GM18511 (cell line): ENCODE results near the gene STIL.
"Not testable (repeated sequence)": the region's sequence is repeated elsewhere in the genome, so short reads cannot be mapped to it uniquely, and the experiment has no call there.

Source experiments
- ATAC-seq: cut with Tn5 transposase; IDR thresholded peaks from one replicate; pipeline ENCODE4 v1.9.1; 2021; ENCODE audit warnings: mild to moderate bottlenecking, moderate library complexity; ENCODE audit not compliant: unreplicated experiment

Gene STIL

GRCh38 chr1:47313915-47314664 is at the start of gene STIL:
Gene STIL (minus strand): TSS chr1:47314147. CDS start chr1:47310319, 3,828 bp downstream.
- peak; percentile 97 for ATAC-seq

DNA sequence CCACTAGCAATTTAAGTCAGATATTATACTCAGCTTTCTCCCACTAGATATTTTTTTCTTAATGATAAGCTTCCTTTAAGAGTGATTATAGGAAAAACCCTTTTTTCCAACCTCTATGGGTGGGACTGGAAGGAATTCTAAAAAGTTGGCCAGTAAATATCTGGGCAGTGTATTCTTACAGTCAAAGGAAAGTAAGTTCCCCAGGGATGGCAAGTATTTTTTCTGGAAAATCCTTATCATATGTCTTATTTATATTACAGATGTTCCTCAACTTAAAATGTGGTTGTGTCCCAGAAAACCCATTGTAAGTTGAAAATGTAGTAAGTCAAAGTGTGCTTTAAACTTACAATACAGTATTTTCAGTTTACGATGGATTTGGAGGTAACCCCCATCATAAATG is 48.9 kb upstream of the STIL start:
- ATAC-seq: no peak

GRCh38 chr1:47361380-47361779 is 47.4 kb upstream of the STIL start:
- no peak for ATAC-seq

- peak; percentile 92 for ATAC-seq
Observed at GRCh38 chr1:47351305-47351704, 37.4 kb upstream of the STIL start.

DNA sequence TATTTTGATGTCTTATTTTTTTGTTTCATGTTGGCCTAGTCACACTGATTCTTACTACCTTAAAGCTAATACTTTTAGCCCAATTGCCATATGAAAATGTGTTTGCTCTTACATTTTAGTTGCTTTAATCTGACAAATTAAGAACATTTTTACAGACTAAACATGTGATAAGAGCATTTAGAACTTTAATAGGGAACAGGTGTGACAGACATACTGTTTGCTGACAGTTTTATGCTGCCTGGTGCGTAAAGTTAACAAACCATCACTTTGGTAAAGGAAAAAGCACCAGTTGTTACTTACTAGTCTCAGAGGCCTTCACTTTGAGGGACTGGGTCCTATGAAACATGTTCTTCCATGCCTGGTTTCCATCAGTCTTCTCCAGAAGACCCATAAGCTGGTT is 34.3 kb upstream of the STIL start:
- ATAC-seq: no peak

DNA sequence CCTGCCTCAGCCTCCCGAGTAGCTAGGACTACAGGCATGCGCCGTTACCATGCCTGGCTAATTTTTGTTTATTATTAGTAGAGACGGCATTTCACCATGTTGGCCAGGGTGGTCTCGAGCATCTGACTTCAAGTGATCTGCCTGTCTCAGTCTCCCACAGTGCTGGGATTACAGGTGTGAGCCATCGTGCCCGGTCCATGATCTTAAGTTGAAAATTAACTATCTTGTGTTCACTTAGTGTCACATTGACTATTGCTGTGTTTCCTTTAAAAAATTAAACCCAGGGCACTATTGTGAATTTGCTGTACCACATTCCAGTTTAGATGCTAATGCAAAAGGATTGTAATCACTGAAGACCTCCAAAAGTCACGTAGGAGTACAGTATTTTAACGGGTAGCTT is 33.8 kb upstream of the STIL start:
- no peak for ATAC-seq

GRCh38 chr1:47346979-47347378 is 33.0 kb upstream of the STIL start:
- ATAC-seq: not testable (repeated sequence)

GRCh38 chr1:47340227-47340626 is 26.3 kb upstream of the STIL start:
- no peak for ATAC-seq

- no peak for ATAC-seq
Observed at GRCh38 chr1:47338249-47339077, 24.5 kb upstream of the STIL start.

DNA sequence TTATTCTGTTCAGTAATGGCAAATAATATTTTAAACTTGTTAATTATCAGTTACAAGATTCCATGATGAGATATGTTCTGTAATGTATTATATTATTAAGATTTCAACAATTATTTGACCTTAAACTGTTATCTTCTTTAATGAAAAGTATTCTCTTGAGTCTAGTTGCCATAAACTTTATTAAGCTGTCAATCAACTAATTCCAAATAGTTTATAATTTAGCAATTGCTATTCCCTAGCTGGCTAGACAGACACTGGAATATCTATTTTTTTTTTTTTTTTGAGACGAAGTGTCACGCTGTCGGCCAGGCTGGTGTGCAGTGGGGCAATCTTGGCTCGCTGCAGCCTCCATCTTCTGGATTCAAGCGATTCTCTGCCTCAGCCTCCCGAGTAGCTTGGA is 23.4 kb upstream of the STIL start:
- no peak for ATAC-seq

DNA sequence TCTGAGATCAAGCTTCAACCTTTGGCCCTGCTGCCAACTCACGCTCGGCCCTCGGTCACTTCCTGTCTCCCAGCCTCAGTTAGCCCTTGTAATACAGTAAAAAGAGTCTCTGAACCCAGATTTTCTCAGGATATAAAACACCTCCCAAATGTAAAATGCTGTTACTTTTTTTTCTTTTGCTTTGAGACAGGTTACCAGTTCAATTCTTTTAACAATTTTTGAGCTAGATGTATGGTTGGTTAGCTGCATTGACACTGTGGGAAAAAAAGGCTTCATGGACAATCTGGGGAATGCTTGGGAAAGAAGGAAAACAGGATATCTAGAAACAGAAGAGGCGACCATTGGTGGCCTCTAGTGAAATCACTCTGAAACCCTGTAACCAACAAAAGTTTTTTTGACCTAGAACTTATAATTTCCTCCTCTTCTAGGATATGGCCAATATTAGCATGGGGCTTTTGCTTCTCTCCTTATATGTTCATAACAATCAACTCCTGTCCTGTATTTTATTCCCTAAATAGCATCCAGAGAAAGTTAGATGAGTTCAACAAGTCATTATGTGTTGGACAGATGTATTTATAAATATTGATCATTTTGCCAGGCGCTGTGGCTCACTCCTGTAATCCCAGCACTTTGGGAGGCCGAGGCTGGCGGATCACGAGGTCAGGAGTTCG is 21.0 kb upstream of the STIL start:
- ATAC-seq: no peak

GRCh38 chr1:47333922-47334764 is 20.2 kb upstream of the STIL start:
- ATAC-seq: peak; percentile 87

DNA sequence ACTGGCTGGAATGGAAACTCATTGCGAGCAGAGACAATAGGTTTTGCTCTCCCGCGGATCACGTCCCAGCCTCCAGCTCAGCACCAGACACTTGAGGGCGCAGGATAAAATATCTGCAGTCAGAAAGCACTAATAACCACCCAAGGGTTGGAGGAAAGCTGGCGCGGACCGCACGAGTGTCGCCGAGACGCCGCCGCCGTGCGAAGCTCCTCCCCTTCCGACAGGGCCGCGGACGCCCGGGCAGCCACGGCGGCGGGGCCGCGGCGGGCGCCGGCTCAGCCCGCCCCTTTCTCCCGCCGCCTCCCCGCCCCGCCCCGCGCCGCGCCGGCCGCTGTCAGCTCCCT is 19.6 kb upstream of the STIL start, which contains the start of gene CMPK1:
Gene CMPK1, plus strand, starts transcription at position 213 of the 344 bp plus-strand sequence. CDS start 156 bp downstream, outside the sequence.
- peak; percentile 80 for ATAC-seq

DNA sequence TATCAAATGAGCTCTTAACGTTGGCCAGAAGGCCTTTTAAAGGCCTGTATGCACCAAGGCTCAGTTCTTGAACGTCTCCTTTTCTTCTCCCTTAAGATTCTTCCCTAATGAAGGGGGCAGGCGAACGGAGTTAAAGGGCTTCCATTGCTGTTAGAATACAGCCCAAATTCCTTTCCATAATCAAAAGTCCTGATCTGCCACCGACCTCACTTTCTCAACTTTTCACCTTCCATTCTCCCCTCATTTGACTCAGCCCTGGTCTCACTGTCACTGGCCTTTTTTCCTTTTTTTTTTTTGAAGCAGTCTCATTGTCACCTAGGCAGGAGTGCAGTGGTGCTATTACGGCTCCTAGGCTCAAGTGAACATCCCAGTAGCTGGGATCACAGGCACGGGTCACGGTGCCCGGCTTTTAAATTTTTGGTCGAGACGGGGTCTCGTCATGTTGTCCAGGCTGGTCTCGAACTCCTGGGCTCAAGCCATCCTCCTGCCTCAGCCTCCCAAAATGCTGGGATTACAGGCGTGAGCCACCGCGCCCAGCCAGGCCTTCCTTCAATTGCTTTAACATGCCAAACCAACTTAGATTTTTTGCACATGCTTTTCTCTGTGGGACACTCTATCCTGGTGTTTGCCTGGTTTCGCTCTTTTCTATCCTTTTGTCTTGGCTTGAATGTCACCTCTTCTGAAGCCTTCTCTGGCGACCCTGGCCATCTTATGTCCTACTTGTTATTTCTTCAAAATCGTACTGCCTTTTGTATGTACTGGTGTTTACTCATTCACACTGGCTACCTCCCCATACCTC is 19.0 kb upstream of the STIL start:
- no peak for ATAC-seq

- no peak for ATAC-seq
Observed at GRCh38 chr1:47331875-47332274, 17.9 kb upstream of the STIL start.

DNA sequence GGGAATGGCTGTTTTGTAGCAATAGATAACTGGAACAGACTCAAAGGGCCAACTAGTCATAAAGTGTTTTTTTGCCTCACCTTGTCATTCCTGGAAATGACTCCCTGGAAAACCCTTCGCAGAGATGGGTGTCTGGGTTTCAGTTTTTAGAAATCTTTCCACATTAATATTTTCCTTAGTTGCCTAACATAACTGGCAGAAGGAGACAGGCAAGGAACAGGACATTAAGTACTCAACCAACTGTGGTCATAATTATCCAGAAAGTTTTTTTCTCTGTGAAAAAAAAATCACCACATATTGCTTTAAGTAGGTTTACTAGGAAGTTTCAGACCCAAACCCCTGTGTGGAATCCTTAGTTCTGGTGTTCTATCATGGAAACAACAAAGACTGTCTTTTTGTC is 16.3 kb upstream of the STIL start:
- no peak for ATAC-seq

DNA sequence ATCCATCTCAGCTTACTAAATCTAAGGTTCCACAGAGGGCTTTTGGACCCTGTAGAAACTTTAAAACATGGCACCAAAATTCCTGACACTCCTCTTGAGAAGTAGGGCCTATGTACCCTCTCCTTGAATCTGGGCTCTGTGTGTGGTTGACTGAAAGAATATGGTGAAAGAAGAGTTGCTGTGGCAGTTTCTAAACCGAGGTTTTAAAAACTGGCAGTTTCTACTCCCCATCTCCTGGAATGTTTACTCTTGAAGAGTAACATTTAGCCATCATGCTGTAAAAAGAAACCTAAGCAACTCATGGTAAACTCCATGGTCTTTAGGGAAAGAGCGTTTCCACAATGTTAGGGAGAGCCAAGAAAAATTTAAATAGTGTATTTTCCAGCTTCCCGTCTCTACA is 15.0 kb upstream of the STIL start:
- ATAC-seq: no peak

DNA sequence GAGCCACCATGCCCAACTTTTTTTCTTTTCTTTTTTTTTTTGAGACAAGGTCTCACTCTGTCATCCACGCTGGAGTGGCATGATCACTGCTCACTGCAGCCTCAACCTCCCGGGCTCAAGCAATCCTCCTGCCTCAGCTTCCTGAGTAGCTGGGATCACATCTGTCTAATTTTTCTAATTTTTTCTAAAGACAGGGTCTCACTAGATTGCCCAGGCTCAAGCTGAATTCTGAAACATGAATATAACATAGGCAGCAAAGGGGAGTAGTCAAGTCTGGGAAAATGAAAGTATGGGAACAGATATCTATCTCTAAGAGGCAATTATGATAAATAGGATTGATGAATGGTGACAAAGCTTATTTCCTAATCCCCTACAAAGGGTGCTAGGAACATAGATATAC is 12.3 kb upstream of the STIL start:
- ATAC-seq: no peak

DNA sequence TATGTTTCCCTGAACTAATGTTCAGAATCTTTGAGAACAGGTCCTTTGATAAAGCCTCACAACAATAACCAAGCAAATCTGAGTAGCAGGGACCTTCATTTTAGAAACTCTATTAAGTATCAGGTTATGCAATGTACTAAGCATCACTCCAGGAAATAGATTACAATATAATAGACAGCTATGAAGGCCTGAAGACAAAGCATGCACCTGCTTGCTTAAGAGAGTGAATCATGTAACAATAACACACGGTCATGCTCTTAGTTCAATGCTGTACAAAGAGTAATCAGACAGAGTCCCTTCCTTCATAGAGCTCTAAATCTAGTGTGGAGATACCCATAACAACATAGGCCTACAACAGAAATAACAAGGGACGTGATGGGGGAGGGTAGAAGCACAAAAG is 11.6 kb upstream of the STIL start:
- ATAC-seq: no peak

- no peak for ATAC-seq
Observed at GRCh38 chr1:47324682-47325081, 10.7 kb upstream of the STIL start.
